GM10266 (cell line): ENCODE data around the gene HDDC2.

Source experiments
- DNase-seq: peaks from one replicate; pipeline ENCODE4 v3.0.0; 2012; ENCODE audit errors: extremely low spot score
- TF ChIP-seq, protein P1 (sequence below): IDR thresholded peaks from 2 replicates; pipeline ENCODE4 v1.5.1; 2012; ENCODE audit warnings: mild to moderate bottlenecking, low read depth; ENCODE audit not compliant: control insufficient read depth, insufficient read depth; ENCODE audit errors: missing control alignments

Gene HDDC2

GRCh38 chr6:125270380-125270779 is 31.4 kb downstream of the HDDC2 start:
- no peak for DNase-seq
- TF ChIP-seq, protein P1, sequence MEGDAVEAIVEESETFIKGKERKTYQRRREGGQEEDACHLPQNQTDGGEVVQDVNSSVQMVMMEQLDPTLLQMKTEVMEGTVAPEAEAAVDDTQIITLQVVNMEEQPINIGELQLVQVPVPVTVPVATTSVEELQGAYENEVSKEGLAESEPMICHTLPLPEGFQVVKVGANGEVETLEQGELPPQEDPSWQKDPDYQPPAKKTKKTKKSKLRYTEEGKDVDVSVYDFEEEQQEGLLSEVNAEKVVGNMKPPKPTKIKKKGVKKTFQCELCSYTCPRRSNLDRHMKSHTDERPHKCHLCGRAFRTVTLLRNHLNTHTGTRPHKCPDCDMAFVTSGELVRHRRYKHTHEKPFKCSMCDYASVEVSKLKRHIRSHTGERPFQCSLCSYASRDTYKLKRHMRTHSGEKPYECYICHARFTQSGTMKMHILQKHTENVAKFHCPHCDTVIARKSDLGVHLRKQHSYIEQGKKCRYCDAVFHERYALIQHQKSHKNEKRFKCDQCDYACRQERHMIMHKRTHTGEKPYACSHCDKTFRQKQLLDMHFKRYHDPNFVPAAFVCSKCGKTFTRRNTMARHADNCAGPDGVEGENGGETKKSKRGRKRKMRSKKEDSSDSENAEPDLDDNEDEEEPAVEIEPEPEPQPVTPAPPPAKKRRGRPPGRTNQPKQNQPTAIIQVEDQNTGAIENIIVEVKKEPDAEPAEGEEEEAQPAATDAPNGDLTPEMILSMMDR, result no peak

- DNase-seq, result no peak
- TF ChIP-seq, protein P1, result no peak
Observed at GRCh38 chr6:125269328-125269985, 32.3 kb downstream of the HDDC2 start.

DNA sequence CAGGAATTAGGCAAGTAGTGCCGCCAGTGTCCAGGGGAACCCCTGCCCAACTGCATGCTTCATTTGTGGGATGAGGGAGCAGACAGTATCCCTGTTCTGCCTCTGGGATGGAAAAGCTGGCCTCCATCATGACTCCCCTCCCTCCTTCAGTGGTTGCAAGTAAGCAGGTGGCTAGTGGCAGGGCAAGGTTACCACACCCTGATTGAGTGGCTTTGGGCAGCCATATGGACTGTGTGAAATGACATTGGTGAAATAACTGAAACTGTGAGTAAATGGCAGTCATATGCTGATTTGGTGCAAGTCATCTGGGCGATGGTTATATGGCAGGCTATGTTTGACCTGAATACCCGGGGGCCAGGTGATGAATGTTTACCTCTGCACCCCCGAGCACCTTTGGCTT is 33.0 kb downstream of the HDDC2 start:
- DNase-seq, result no peak
- TF ChIP-seq, protein P1, result no peak

GRCh38 chr6:125267806-125268523 is 33.8 kb downstream of the HDDC2 start:
- TF ChIP-seq, protein P1, result no peak
- DNase-seq, result no peak

DNA sequence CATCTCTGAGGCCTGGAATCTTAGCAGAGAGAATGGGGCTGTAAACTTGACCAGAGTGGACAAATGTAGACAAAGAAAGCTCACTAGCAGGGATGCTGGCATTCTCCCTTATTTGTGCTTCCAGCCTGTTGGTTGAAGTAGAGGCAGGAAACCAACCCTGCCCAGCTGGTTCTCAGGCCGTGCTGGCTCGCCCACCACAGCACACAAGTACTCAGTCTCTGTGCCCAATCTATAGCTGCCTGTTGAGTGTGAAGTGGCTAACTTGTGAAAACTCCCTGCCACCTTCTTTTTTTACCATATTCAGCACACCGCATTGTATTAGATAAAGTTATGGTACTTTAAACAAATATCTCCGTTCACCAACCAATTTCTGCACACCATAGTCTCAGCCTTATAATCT is 37.3 kb downstream of the HDDC2 start:
- TF ChIP-seq, protein P1, result no peak
- DNase-seq, result no peak

- no peak for DNase-seq
- TF ChIP-seq, protein P1, result no peak
Observed at GRCh38 chr6:125262016-125263013, 39.5 kb downstream of the HDDC2 start.
